Activated T-cell treated with anti-CD3 and anti-CD28 coated beads, Interleukin-2, amount 50 U/mL, for 1 hour (primary cell): ENCODE results near the gene STBD1.
A peak's percentile ranks its signal among the peaks of the same experiment; 100 is the strongest.
"Not testable (repeated sequence)": the region's sequence is repeated elsewhere in the genome, so short reads cannot be mapped to it uniquely, and the experiment has no call there.

Experiments used
- DNase-seq: peaks from one replicate; pipeline ENCODE4 v3.0.0-alpha.2; 2020

Gene STBD1

DNA sequence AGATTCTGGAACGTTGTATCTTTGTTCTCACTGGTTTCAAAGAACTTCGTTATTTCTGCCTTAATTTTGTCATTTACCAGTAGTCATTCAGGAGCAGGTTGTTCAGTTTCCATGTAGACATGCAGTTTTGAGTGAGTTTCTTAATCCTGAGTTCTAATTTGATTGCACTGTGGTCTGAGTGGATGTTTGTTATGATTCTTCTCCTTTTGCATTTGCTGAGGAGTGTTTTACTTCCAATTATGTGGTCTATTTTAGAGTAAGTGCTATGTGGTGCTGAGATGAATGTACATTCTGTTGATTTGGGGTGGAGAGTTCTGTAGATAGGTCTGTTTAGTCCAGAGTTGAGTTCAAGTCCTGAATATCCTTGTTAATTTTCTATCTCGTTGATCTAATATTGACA lies 18.7 kb upstream of the STBD1 start:
- DNase-seq, result not testable (repeated sequence)

DNA sequence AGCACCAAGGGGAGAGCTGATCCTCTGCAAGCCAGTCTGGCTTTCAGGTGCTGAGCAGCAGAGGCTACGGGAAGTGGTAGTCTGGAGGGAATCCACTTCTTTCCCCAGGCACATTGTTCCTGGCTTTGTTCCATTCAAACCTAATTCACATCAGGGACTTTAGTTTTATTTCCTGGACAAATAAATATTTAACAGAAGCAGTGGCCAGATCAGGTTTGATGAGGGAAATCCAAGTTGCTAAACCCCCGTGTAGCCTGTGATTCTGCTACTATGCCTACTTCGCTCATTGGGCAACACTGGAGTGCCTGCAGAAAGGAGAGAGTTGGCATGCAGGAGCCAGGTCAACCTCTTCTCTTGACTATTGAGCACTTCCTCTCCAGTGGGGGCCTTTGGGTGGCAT lies 13.8 kb upstream of the STBD1 start:
- DNase-seq, result no peak

DNA sequence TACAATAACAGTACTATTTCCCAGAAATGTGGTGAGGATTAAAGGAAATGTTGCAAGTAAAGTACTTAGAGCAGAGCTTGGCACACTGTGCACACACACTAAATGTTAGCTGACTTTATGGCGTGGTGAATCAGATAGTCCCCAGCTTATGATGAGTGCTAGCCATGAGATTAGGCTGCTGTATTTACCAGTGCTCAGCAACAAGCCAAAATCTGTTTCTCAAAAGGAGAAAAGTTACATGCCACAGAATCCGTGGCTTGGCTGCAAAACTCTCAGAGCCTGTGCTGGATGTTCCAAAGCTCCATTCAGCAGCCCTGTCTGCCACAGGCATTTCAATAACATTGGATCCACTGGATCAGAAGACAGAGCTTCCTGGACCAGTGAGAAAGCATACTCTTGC lies 12.8 kb upstream of the STBD1 start:
- DNase-seq, result no peak

DNA sequence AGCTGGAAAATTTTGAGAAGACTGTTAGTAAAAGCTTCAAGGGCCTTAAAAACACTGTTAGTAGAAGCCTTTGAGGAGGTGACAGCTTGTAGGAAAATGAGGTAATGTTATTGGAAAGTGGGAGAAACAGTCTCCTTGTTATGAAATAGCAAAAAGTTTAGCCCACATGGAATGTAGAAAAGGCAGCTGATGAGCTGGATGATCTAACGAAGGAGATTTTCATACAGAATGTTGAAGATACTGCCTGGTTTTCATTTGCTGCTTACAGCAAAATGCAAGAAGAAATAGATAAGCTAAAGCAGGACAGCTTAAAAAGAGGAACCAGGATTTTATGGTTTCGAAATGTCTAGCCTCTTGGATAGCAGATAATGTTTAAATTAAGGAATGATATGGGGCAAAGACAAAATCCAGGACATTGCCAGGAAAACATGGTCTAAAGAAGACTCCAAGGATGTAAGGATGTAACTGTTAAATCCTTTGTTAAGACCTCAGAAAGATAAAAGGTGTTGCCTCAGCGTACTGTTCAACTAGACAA lies 10.2 kb upstream of the STBD1 start:
- DNase-seq, result no peak

- no peak for DNase-seq
Observed at GRCh38 chr4:76298227-76298626, 8.3 kb upstream of the STBD1 start.

DNA sequence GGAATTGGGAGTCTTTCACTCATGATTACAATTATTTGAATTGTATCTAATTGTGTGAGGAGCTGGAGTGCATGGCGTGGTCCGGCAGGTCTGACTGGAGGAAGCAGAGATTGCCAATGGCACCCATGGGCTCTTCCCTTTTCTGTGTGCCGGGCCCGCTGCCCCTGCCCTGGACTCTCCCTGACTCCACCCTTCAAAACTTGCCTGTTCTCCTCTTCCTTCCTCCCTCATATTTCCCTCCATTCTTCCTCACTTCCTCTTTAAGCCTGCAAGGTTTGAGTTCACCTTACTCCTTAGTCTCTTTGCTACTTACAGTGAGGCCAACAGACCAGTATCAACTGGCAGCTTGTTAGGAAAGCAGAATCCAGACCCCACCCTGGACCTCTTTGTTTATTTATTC lies 6.5 kb upstream of the STBD1 start:
- DNase-seq, result no peak

- DNase-seq, result no peak
Observed at GRCh38 chr4:76301068-76301774, 5.3 kb upstream of the STBD1 start.

DNA sequence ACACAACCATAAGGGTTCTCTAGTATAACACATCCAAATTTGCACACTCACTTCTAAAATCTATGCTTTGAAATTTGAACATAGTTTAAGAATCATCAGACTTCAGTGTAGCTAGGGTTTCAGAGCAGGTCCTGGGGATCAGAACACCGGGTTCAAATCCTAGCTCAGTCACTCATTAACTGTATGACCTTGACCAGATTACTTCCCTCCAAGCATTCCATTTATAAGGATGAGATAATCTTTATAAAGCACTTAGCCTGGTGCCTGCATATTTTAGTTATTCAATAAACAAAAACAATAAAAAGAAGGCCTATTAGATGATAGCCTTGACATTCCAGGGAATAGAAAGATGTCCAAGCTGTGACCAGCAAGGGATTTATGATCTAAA lies 4.8 kb upstream of the STBD1 start:
- no peak for DNase-seq

- no peak for DNase-seq
Observed at GRCh38 chr4:76302826-76303438, 3.6 kb upstream of the STBD1 start.

DNA sequence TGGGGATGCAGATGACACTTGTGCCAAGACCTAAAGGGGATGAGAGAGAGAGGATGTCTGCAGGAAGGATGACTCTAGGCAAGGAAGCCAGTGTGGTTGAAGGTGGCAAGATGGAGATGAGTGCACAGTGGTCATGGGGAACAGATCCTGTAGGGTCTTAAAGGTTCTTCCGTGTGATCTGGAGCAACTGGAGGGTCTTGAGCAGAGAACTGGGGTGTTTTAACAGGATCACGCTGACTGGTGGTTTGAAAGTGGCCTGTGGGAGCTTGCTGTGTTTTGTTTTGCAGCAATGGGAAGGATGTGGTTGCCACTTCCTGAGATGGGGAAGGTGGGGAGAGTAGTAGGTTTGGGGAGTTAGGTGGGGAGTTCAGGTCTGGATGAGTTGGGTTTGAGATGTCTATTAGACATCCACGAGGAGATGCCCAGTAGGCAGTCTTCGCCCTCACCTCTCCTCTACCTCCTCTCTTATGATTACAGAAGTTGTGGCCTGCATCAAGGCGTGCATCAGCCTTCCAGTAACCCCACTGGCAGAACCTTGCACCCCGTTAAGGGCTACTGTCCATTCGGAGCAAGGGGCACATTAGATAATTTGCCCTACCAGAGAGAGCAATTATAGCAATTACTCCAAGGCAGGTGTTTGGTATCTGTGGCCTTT lies 1.4 kb upstream of the STBD1 start:
- DNase-seq, result no peak

DNA sequence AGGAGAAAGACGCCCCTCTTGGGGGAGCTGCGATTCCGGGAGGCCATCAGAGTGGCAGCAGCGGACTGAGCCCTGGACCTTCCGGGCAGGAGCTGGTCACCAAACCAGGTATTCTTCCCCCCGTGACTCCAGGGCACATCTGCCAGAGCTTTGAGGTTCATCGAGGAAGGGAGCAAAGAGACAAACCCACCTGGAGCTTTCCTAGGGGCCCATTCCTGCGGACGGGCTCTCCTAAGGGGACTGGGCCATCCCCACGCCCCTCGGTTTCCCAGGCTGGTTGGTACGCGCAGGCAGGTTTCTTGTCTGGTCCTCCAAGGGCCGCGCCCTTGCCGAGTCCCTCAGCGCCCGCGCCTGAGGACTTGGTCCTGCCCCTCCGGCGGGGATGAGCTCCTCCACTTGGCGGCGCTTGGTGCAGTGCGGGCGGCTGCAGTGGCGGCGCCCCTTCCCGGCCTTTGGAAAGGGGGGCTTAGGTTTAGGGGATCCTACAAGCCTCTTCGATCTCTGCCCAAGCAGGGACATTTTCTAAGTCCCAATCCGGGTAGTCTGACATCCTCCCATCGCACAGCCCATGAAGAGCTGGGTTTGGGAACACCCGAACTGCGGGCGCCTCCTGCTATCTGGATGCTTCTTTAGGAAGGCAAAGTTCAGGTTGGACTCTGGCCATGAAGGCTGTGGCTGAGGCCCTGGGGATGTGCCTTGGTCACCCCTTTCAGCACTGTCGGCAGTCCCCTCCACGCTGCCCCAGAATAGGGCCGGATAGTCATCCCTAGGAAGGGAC lies 538 bp downstream of the STBD1 start:
- peak; percentile 29 for DNase-seq

DNA sequence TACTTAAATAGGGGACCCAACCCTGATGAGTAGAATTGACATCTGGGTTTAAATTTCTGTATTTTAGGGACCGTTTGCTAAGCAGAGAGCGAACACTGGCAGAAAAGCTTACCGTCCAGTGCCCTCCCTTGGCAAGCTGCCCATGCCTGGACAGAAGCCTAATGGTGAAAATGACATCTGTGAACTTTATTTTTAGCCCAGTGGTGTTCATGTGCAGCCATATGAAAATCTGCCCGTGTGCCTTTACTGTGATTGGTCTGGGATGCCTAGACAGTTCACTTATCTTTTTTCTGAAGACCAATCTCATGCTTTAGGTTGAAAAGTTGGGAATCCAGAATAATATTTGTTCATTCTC lies 1.1 kb downstream of the STBD1 start:
- DNase-seq, result no peak

DNA sequence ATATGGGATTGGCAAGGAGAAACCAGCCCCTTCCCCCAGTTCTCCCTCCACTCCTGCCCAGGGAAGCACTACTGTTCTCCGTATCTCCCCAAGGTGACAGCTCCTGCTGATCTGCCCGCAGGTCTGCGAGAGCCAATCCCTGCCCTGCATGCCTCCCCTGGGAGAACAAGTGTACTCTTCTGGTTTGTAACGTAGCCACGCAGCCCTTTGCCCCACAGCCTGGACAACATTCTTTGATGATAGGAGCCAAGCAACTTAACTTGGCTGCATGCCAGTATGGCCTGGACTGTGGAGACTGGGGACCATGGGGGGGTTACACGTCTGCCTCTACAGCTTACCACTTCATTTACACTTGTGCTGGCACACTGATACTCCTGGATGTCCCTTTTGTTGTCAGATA lies 2.0 kb downstream of the STBD1 start:
- DNase-seq, result no peak

DNA sequence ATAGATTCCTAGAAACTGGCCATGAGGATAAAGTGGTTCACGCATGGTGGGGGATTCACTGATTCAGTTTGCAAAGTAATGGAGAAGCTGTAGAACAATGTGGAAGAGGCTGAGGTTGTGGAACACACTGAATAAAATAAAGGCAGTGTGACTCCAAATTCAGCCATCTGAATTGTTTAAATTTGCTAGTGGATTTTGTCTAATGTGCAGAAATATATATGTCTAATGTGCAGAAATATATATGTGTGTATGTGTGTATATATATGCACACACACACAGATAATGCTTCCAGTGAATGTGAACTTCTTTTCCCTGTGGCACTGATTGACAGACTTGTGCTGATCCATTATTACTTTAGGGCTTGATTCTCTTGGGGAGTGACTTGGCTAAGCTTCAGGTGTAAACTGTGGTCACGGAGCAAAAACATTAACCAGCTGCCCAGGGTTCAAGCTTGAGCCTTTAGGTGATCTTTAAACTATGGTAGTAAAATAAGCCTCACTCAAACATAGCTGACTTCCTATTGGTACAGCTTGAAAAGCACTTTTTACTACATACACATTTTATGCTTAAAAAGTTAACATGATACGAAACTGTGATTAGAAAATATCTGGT lies 3.5 kb downstream of the STBD1 start:
- DNase-seq, result no peak

DNA sequence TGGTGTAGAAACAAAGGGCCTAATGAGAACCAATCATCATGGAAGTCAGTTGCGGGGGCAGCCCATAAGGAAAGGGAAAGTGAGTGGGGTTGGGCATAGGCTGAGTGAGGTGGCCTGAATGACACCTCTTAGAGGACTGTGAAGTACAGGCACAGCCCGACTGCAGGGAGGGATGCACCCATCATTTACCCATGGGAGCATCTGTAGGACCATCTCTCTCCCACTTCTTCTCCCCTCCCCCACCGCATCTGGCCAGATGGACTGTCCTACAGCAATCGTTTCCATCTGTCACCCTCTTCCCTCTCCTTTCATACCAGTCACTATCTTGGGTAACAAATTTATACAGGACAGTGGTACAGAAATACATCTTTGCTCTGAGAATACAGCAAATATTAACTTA lies 4.2 kb downstream of the STBD1 start:
- DNase-seq, result no peak

DNA sequence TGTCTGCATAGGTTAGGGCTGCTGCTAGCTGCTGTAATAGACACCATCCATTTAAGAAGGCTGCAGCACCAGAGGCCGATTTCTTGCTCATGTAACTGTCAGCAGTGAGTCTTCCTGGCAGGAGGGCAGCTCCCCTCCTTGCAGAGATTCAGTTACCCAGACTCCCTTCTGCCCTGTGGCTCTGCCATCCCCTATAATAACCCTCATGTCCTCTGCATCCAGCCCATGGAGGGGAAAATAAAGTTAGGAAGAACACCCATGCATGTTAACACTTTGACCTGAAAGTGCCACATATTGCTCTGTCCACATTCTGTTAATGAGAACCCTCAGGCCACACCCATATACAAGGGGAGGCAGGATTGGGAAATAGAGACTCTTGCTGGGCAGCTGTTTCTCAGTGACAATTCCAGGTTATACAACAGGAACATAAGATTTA lies 5.4 kb downstream of the STBD1 start:
- DNase-seq, result no peak

DNA sequence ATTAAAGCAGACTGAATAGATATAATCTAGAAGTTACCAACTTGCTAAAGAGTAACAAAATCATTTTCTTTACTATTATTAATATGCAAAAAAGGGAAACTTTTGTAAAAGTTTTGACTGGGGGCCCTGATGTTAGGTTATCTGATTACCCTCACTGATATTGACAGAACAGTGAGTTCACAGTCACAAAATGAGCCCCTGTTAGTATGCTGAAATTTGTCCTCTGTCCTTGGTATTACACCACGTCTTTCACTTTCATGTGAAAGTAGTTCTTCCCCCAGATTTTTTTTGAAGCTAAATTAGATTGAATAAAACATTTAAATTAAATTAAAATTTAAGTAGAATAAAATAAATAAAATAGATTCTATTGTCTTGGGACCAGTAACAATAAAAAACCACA lies 5.9 kb downstream of the STBD1 start:
- no peak for DNase-seq

- no peak for DNase-seq
Observed at GRCh38 chr4:76313547-76313946, 7.0 kb downstream of the STBD1 start.

- DNase-seq, result no peak
Observed at GRCh38 chr4:76315267-76315918, 8.9 kb downstream of the STBD1 start.

GRCh38 chr4:76316131-76316530 lies 9.6 kb downstream of the STBD1 start:
- DNase-seq, result no peak

GRCh38 chr4:76322236-76322635 lies 15.7 kb downstream of the STBD1 start:
- DNase-seq, result no peak

- DNase-seq, result no peak
Observed at GRCh38 chr4:76325072-76325471, 18.5 kb downstream of the STBD1 start.

DNA sequence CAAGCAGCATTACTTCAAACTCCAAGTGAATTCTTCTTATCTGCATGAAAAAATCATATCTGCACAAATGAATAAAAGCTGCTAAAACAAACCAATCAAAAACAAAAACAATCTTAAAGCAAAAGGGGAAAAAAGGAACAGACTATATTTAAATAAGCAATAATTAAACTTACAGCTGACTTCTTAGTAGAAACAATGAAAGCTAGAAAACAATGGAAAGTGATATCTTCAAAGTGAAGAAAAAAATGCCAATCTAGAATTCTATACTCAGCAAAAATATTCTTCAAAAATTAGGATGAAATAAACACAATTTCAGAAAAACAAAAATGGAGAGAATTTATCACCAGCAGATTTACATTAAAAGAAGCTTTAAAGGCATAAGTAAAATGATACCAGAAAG lies 20.0 kb downstream of the STBD1 start:
- DNase-seq, result no peak
